H7 (cell line): ENCODE results near the gene CMTM1. TPM values are rescaled to one million over a fixed set of nuclear protein-coding genes. Genes with fewer than 3 reads are reported as not detected.

Source experiments
- DNase-seq: peaks from one replicate; pipeline ENCODE4 v3.0.0; 2012
- H3K27me3 ChIP-seq: 2 replicates; pipeline ENCODE4 v1.6.0; 2011; ENCODE audit warnings: mild to moderate bottlenecking, low read length; ENCODE audit not compliant: control insufficient read depth, insufficient read depth
- H3K36me3 ChIP-seq: replicated peaks from 2 replicates; pipeline ENCODE4 v1.5.1; 2011; ENCODE audit warnings: low read length; ENCODE audit not compliant: control insufficient read depth, insufficient read depth
- H3K4me3 ChIP-seq: 2 replicates; pipeline ENCODE4 v1.5.1; 2011; ENCODE audit warnings: low read depth, mild to moderate bottlenecking, control low read depth, low read length, moderate library complexity; ENCODE audit not compliant: insufficient read depth
- total RNA-seq: library from RNA; depleted of rRNA; stranded (reverse); fragments of >200 nt; shearing (Covaris generic); gene quantifications from 2 replicates; pipeline ENCODE4 v1.2.3, GENCODE V29; 2014; rRNA removed

CMTM1 gene
- 1.4 and 2.1 TPM in 2 replicates for total RNA-seq

GRCh38 chr16:66566051-66566901 is at the start of gene CMTM1:
CMTM1 (plus strand) TSS chr16:66566439; CDS start chr16:66566514, 75 bp downstream.
- H3K27me3 ChIP-seq, result no peaks in the 10 kb centered on the region
- H3K36me3 ChIP-seq, result no peaks in the 10 kb centered on the region; the same call in 1 of the 2 replicates
- DNase-seq, result peak; percentile 38

GRCh38 chr16:66516509-66516807 is 49.8 kb upstream of the CMTM1 start:
- no peak for DNase-seq
- no peak overlapping the region for H3K4me3 ChIP-seq
- no peaks in the 10 kb centered on the region for H3K27me3 ChIP-seq
- H3K36me3 ChIP-seq, result no peaks in the 10 kb centered on the region

More at GRCh38 chr16:66566051-66566901, at the start of gene CMTM1:
- no peak within 1 kb of the TSS for H3K4me3 ChIP-seq

DNA sequence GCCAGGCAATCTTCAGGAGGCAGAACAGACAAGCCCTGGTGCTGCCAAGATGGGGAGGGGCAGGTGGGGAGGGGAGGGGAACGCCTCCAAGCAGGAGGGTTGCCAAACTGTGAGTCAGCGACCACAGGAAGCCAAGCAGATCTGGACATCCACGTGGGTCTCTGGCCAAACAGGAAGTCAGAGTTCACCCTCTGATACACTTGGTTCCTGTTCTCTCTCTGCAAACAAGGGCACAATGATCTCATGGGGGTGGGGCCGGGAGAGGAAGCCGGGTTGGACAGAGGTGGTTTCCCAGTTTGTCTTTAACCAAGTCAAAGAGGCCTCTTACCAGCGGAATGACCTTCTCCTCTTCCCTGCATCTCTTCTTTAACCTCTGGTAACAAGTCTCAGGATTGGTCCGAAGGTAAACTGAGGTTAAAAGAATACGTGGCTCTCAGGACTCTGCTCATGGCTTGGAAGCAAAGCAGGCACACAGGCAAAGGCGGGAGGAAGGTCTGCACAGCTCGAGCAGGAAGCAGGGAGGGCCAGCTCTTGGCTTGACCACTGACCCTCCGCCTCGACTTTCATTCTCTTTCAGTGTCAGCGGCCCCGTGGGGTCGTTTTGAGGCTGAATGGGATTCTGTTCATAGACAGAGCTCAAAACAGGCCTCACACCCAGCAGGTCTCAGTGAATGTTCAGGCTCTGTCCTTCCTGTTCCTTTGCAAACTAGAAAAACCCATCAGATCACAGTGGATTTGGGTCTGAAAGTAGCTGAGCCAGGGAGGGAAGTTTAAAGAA is 49.2 kb upstream of the CMTM1 start:
- Histone ChIP-seq H3K36me3 (no peaks in the 10 kb centered on the region), H3K4me3 (no peak overlapping the region), H3K27me3 (no peaks in the 10 kb centered on the region)
- DNase-seq, result no peak

DNA sequence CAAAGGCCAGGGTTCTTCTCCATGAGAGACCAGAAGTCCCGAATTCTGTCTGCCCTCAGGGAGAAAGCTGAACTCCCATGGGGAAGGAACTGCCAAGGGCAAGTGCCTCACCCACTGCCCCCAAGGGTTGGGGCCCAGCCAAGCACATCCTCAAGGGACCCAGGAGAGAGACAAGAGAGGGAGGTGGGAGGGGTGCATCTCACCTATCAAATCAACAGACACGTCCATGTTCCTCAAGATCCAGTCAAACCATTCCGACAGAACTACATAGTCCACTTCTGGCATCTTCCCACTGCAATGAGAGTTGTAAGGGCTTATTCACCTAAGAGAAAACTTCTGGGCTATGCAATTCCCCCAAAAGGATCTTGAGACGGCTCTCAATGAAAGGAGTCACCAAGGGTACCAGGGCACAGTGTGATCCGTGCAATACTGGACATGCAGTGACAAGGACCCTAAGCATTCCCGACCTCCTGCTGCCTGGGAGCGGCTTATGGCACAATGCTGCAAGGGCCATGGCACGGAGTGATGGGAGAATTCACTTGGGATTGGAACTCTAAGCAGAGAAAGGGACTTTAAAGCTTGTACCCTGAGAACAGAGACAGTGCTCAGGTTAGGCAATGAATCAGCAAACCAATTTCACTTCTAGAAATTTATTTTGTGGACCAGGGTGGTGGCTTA is 48.5 kb upstream of the CMTM1 start:
- H3K36me3 ChIP-seq, result no peaks in the 10 kb centered on the region
- no peak overlapping the region for H3K4me3 ChIP-seq
- no peak for DNase-seq
- no peaks in the 10 kb centered on the region for H3K27me3 ChIP-seq

GRCh38 chr16:66519482-66520373 is 46.5 kb upstream of the CMTM1 start:
- Histone ChIP-seq H3K4me3 (no peak overlapping the region), H3K27me3 (no peaks in the 10 kb centered on the region), H3K36me3 (no peaks in the 10 kb centered on the region)
- DNase-seq, result no peak

GRCh38 chr16:66520406-66521170 is 45.7 kb upstream of the CMTM1 start:
- no peaks in the 10 kb centered on the region for H3K27me3 ChIP-seq
- no peak for DNase-seq

DNA sequence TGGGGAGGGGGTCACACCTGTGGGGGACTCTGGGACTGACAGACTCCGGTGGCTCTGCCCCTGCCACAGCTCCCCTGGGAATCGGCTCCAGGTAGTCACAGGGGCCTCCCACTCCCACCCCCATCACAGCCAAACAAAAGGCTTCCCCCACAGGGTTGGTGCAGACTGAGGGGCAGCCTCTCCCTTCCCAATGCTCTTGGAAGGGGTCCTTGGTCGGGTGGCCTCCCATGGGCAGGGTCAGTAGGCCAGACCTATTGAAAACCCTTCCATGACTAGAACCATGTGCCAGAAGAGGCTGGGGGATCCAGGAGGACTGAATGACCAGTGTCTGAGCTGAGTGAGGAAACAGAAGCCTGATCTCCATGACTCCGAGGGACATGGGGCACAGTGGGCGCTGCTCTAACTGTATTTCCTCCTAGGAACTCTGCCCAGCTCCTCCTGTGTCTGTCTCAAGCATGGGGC is 45.0 kb upstream of the CMTM1 start:
- no peak overlapping the region for H3K4me3 ChIP-seq
- no peak for DNase-seq
- no peaks in the 10 kb centered on the region for H3K27me3 ChIP-seq
- H3K36me3 ChIP-seq, result no peaks in the 10 kb centered on the region

More at GRCh38 chr16:66520406-66521170, 45.7 kb upstream of the CMTM1 start:
- H3K36me3 ChIP-seq, result no peaks in the 10 kb centered on the region
- no peak overlapping the region for H3K4me3 ChIP-seq

- Histone ChIP-seq H3K4me3 (no peak overlapping the region), H3K36me3 (no peaks in the 10 kb centered on the region), H3K27me3 (no peaks in the 10 kb centered on the region)
- DNase-seq, result no peak
Measured at GRCh38 chr16:66521951-66522771, 44.1 kb upstream of the CMTM1 start.

- no peak for DNase-seq
- H3K36me3 ChIP-seq, result no peaks in the 10 kb centered on the region
- H3K4me3 ChIP-seq, result no peak overlapping the region
- no peaks in the 10 kb centered on the region for H3K27me3 ChIP-seq
Measured at GRCh38 chr16:66522816-66523590, 43.2 kb upstream of the CMTM1 start.

- Histone ChIP-seq H3K27me3 (no peaks in the 10 kb centered on the region), H3K4me3 (no peak overlapping the region), H3K36me3 (no peaks in the 10 kb centered on the region)
- no peak for DNase-seq
Measured at GRCh38 chr16:66523861-66524354, 42.3 kb upstream of the CMTM1 start.

DNA sequence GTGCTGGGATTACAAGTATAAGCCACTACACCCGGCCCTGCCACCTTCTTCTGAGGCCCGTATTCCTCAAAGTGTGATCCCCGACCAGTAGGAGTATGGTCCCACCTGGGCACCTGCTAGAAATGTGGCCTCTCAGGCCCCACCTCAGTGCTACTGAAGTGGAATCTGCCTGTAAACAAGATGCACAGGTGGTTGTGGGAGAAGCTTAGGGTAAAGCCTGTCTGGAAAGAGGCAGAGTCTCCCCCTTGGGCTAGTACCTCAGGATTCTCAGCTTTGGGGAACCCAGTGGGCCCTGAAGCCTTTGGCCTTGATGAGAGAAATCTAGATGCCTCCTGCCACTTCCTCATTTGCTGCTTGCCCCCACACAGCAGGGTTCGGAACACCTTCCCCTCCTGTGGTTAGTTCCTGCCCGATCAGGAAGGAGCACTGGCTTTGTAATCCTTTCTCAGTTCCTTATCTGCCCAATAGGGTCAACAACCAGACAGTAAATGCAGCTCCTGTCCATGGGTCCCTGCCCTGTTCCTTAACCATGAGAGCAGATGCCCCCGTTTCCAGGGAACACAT is 41.6 kb upstream of the CMTM1 start:
- H3K27me3 ChIP-seq, result no peaks in the 10 kb centered on the region
- H3K36me3 ChIP-seq, result peaks cover 1% of the 10 kb centered on the region; the same call in 1 of the 2 replicates
- no peak overlapping the region for H3K4me3 ChIP-seq
- DNase-seq, result no peak
